Hematopoietic multipotent progenitor cell treated with erythropoietin and hydrocortisone succinate and interleukin-3 and kit ligand, for 6 days (in vitro differentiated cells): ENCODE data around the gene MAP3K7CL.

Experiments used
- DNase-seq: peaks from one replicate; pipeline ENCODE4 v3.0.0-alpha.2; 2015

MAP3K7CL gene

DNA sequence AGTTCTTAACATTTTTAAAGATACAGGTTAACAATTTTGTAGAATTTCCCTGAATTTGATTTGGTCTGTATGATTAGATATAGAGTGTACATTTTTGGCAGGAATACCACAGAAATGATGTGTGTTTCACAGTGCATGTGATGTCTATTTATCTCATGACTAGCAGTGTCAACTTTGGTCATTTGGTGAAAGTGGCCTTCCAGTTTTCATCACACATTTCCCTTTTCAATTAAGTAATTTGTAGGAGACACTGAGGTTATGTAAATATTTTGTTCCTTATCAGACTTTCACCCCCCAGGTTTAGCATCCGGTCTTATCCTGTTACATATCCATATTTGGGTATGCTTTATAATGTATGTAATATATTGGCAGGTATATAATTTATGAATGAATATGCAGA is 41.8 kb downstream of the MAP3K7CL start:
- DNase-seq: no peak

DNA sequence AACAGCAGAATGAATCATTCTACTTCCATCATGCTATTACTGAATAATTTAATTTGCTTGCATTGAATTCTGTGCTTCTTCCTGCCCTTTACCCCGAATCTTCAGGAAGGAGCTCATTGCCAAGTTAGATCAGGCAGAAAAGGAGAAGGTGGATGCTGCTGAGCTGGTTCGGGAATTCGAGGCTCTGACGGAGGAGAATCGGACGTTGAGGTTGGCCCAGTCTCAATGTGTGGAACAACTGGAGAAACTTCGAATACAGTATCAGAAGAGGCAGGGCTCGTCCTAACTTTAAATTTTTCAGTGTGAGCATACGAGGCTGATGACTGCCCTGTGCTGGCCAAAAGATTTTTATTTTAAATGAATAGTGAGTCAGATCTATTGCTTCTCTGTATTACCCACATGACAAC is 44.2 kb downstream of the MAP3K7CL start:
- DNase-seq: no peak

DNA sequence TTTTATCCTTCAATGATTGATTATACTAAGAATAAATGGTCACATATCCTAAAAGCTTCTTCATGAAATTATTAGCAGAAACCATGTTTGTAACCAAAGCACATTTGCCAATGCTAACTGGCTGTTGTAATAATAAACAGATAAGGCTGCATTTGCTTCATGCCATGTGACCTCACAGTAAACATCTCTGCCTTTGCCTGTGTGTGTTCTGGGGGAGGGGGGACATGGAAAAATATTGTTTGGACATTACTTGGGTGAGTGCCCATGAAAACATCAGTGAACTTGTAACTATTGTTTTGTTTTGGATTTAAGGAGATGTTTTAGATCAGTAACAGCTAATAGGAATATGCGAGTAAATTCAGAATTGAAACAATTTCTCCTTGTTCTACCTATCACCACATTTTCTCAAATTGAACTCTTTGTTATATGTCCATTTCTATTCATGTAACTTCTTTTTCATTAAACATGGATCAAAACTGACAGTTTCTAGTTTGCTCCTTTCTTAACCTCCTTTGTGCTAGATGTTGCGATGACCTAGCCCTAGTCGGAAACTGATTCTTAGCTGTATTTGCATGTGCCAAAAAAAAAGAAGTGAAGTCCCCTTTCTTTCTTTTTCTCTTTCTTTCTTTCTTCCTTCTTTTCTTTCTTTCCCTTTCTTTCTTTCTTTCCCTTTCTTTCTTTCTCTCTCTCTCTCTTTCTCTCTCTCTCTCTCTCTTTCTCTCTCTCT is 45.1 kb downstream of the MAP3K7CL start:
- no peak for DNase-seq

DNA sequence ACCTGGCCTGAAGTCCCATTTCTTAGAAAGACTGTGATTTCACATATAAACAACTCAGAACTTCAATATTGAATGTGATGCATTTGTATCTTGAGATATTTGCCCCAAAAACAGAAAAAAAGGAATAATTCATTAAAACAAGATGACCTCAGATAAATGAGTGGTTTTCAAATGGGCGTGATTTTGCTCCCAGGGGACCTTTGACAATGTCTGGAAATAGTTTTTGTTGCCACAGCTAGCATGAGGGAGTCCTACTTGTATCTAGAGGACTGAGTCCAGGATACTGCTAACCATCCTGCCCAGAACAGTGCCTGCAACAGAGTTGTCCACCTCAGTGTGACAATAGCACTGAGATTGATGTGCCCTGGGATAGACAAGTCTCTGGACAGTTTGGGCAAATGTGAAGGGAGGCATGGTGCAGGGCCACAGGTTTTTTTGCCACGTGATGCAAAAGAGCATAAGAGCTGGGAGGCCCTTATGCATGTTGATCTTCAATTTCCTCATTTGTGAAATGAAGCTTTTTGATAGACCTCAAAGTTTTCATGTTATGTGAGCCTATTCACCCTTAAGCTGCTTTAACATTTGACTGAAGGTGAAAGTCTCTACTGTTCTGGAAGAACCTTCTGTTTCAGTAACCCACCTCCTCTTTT is 46.2 kb downstream of the MAP3K7CL start:
- no peak for DNase-seq

DNA sequence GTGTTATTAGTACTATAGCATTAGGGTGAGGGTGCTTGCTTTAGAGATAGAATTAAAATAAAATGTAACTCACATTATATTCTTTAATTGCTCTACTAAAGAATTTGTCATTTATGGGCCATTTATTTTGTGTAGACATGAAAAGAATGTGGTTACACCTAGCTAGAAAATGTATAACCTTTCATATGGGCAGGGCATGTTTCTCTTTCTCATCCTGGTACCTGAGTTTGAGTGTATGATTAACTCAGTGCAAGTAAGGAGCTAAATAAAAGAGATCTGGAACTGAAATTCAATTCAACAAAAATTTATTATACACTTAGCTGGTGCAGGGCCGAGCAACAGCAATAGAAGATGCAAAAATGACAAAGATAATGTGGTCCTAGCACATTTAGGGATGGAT is 47.4 kb downstream of the MAP3K7CL start:
- no peak for DNase-seq

DNA sequence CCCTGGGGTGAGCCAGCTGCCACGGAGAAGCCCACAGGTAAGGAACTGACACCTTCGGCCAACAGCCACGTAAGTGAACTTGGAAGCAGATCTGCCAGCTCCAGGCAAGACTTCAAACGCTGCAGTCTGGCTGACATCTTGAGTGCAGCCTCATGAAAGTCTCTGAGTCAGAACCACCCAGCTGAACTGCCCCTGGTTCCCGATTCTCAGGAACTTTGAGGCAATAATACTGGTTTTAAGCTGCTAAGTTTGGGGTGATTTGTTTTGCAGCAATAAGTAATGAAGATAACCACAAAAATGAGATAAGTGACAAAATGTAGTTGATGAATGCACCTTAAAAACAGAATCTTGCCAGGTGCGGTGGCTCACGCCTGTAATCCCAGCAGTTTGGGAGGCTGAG is 48.5 kb downstream of the MAP3K7CL start:
- no peak for DNase-seq

DNA sequence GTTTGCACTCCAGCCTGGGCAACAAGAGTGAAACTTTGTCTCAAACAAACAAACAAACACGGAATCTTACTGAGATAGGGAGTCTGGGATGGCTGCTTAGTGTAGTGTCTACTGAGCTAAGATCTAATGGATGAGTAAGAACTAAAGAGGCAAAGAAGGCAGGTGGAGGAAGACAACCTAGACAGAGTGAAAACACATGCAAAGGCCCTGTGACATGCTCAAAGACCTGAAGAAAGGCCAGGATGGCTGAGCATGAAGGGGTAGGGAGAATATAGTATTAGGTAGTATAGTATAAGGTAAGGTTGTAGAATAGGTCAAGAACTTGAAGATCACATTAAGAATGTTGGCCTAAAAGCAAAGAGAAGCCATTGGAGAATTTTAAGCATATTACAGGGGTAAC is 49.1 kb downstream of the MAP3K7CL start:
- DNase-seq: no peak

DNA sequence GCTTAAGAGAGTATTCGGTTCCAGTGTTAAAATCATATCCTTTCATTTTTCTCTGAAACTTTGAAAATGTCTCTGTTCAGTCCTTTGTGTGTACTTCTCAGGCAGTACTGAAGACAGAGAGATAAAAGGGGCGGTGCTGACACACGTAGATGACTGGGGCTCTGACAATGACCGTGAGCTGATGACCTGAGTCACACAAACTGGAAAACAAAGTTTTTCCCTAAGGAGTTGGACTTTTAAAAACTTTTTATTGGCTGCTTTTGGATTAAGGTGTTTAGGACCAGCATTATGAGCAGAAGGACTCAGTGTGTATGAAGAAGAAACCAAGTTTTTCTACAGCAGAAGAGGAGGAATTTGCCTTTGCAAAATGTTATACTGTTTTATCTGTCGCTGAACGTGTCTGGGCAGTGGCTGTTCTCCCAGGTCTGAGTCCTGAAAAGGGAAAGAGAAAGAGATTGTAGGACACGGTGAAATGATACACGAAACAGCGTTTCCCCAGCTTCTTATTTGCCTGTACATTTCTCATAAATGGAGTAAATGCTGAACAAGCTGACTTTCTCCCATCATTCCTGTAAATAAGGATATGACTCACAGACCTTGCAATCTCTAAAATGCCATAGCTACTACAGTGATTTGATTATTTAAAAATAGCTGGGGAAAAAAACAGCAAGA is 51.5 kb downstream of the MAP3K7CL start:
- DNase-seq: peak; percentile 32

DNA sequence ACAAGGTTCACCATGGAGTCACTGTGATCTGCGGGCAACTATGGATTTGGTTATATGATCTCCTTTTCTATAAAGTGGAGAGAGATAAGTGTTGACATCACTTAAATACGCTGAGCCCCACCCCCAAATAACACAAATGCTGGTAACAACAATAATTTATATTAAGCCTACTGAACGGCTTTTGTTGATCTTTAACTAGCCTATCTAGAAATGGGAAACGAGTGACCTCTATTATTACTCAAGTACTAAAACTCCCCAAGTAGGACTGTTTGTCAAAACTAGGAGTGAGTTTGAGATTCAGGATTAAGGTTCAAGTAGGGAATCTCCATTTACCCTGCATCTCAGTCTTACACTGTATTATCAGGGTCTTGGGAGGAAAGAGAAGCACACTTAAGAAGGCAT is 52.2 kb downstream of the MAP3K7CL start:
- DNase-seq: no peak

DNA sequence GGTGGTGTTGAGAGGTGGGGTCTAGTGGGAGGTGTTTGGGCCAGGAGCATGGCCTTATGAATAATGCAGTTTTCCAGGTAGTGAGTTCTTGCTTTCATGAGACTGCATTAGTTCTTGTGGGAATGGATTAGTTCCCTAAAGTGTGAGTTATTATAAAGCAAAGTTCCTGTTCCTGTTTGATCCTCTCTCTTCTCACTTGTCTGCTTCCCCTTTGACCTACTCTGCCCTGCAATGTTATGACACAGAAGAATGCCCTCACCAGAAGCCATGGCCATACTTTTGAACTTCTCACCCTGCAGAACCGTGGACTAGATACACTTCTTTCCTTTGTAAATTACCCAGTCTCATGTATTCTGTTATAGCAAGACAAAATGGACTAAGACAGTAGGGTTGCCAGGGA is 53.6 kb downstream of the MAP3K7CL start:
- DNase-seq: peak; percentile 25

DNA sequence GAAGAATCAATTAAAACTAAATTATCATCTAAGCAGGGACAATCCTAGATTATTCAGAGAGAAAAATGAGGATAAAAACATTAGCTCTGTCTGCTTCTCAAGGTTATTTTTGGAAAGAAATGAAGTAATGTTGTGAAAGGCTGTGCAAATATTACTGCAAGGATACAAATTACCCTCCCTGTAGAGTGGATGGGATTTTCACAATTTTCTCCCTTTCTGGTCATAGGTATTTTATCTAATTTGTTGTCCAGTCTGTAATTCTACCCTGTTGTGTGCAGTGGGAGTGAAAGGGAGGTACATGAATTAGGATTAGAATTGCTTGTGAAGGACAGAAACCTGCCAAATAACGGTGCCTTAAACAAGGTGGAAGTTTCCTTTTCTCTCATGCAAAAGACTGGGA is 54.7 kb downstream of the MAP3K7CL start:
- no peak for DNase-seq

DNA sequence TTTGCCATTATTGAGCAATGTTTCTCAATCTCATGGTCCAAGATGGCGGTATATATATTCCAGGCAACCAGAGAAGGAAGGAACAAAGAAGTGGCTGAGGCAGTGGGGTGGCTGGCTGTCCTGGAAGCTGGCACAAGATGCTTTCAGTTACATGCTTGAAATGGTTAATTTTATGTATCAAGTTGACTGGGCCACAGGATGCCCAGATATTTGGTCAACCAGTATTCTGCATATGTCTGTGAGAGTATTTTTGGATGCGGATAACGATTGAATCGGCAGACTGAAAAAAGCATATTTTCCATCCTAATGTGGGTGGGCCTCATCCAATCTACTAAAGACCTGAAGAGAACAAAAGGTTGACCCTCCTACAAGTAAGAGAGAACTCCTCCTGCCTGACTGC is 55.2 kb downstream of the MAP3K7CL start:
- DNase-seq: no peak

DNA sequence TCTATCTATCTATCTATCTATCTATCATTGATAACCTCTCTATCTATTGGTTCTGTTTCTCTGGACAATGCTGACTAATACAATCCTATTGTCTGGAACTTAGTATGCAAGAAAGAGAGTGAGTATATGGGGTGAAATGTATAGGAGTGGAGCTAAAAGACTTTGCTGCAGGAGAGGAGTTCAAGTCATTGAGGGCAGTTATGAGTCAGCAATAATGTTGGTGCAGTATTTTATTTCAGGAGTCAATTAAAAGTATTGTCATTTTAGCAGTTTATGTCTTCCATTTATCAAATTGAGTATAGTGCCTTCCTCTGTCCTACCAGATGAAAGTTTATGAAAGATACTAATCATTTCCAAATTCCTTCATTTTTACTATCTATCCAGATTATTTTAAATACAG is 55.8 kb downstream of the MAP3K7CL start:
- DNase-seq: no peak

DNA sequence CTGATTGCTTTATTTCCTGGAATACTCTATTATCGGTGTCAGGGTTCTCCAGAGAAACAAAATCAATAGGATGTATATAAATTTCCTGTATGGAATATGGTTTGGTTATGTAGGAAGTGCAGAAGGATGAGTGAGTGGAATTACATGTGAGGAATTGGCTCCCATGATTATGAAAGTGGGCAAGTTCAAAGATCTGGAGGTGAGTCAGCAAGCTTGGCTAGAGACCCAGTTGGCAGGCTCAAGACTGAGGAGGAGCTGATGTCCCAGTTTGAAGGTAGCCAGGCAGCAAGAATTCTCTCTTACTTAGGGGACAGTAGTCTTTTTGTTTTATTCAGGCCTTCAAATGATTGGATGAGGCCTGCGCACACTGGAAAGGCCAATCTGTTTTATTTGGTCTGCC is 57.5 kb downstream of the MAP3K7CL start:
- no peak for DNase-seq

DNA sequence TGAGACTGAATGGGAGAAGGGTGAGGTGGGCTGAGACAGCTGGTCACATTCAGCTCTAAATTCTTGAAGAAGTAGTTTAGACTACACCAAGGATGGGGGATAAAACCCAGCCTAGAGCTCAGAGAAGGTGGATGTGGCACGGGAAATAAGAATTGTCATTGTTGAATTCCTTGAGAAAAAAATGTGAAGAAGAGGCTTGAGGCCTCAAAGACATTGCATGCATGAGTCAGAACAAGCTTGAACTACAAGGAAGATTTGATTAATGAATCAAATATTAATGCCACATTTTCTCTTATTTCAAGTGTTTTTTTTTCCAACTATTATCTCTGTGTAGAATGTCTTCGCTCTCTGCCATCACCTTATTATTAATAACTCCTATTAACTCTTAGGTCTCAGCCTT is 58.9 kb downstream of the MAP3K7CL start:
- no peak for DNase-seq

DNA sequence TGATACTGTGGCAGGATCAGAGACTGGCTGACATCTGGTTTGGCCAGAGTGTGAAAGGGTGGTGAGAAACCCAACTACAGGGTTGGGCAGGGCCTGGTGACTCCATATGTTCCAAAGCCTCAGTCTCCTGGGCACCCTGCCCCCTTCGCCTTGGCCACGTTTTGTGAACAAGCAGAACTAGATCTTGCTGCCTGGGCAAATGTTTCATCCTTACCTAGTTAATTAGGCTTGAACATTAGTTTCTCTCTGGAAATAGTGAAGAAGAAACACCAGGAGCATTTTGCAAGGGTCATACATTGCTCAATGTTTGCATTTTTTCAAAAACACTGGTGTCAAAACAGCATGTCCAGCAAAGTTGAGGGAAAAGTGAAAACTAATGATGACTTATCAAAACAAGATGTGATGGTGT is 60.5 kb downstream of the MAP3K7CL start:
- peak; percentile 30 for DNase-seq

DNA sequence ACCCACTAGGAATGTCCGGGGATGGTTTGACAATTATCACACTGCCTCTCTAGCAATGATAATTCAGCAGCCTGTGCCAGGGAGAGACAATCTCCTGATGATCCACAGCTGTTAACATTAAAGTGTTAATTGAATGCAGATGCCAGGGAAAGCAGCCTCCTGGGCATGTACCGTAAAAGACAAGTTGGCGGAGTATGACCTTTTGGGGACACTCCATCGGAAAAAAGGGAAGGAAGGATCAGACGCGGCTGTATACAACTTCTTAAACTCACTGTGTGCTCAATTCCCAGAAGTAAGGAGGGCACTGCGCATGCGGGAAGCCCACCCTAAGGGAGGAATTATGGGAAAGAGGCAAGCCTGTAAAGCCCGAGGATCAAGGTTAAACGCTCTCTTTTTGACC is 62.6 kb downstream of the MAP3K7CL start:
- DNase-seq: no peak

DNA sequence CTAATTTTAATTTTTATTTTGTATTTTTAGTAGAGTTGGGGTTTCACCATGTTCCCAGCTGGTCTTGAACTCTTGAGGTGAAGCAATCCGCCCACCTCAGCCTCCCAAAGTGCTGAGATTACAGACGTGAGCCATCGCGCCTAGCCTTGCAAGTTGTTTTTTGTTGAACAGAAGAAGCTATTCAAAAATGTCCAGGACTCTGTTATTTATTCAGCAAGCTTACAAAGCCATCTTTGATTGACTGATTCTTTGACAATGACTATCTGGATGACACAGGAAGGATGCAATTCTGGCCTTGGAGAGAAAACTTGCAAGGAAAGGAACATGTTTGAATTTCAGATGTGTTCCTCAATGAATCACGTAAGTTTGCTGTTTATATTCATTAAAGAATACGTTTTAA is 63.5 kb downstream of the MAP3K7CL start:
- no peak for DNase-seq

DNA sequence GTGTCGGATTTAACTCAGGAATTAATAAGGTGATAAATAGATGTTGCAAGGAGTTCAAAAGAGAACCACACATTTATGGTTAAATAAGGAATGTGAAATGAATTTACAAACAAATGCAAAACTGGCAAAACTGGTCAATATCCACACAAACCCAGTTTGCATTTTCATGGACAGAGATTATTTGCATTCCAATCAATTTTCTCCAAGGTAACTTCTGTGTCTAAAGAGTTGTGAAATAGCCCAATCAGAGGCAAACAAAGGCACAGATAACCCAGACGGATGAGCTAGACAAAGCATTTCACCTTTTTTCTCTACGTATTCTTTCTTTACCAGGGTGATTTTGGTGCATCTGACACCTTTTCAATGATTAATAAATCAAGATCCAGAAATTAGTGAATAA is 63.9 kb downstream of the MAP3K7CL start:
- DNase-seq: no peak

DNA sequence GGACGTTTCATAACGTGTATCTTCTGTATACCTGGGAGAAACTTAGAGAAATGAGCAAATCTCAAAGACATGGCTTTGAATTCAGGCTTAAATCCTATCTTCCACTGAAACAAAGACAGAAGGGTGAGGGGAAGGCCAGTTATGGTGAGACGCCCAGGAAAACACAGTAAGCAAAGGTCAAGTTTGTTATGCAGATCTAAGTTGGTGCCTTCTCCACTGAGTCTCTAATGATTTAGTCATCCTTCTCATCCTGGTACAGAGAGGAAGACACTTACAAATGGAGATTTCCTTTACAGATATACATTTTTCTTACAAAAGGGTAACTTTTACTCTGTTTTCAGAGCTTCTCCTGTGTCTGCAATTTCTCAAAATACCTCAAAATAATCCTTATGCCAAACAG is 64.4 kb downstream of the MAP3K7CL start:
- DNase-seq: no peak

DNA sequence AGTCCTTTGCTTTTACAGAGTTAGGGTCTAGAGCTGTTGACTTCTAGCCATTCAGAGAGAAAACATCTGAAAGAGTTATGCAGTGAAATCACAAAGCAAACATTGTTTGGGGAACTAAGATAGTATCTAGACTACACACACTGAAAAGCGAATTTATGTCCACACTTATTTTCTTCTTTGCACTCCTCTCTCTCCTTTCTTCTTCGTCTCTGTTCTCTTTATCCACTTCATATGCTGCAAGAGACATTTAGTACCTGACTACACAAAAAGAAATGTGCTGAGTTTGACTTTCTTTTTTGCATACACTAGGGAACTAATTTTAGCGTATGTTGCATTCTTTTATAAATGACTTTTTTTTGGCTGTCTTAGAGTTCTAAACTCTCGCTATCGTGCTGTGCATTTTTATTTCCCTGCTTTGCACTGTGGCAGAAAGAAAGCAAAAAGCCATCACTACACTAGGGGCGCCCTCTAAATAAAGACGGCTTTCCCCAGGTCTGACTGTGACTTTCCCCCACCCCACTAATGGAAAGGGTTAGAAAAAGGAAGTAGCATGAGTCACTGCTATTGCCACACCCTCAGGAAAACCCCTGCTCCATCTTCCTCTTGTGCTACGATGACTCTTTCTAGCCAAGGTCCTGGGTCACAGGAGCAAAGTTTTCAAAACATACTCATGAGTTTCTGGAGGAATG is 65.7 kb downstream of the MAP3K7CL start:
- DNase-seq: peak; percentile 87

DNA sequence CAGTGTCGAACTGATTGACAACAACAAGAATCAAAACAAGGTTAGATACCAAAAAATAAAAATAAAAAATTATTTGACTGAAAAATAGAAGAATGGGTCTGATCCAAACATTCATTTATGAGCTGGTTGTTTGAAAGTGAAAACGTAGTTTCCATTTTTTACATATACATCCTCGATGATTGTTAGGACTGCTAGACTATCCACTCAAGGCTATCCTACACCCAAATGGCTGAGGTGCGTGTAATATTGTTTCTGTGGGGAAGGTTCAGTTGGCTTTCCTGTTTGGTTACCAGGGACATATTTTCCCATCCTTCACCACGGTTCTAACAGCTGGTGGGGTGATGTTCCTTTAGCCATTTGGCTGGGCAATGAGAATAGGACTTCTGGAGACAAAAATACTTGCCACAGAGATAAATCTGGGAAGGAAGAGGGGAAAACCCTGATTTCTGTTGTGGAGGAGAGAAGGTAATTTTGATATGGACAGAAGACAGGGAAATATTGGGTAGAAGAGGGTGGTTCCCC is 66.3 kb downstream of the MAP3K7CL start:
- no peak for DNase-seq

DNA sequence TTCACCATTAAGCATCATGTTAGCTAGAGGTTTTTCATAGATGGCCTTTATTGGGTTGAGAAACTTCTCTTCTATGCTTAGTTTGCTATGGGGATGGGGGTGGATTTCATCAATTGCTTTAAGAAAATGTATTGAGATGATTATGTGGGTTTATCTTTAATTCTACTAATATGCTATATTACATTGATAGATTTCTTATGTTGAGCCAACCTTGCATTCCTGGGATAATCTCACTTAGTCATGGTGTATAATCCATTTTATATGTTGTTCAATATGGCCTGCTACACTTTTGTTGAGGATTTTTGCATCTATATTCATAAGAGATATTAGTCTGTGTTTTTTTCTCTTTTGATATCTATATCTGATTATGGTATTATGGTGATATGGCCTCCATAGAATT is 70.7 kb downstream of the MAP3K7CL start:
- no peak for DNase-seq

DNA sequence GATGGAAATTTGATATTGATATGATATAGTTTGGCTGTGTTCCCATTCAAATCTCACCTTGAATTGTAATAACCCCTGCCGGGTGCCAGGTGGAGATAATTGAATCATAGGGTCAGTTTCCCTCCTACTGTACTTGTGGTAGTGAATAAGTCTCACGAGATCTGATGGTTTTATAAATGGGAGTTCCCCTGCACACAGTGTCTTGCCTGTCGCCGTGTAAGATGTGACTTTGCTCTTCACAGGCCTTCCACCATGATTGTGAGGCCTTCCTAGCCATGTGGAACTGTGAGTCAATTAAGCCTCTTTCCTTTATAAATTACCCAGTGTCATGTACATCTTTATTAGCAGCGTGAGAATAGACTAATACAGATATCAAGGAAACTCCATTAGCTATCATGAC is 74.6 kb downstream of the MAP3K7CL start:
- DNase-seq: no peak
